IPS DF 19.7 (cell line): ENCODE data around the gene DPY19L1.
"Not testable (repeated sequence)": the region's sequence is repeated elsewhere in the genome, so short reads cannot be mapped to it uniquely, and the experiment has no call there.

ENCODE experiments used
- DNase-seq: peaks from one replicate; pipeline ENCODE4 v3.0.0-alpha.2; 2013; ENCODE audit warnings: low read depth, low spot score

Gene DPY19L1

GRCh38 chr7:35032166-35032565 is 5.1 kb downstream of the DPY19L1 start:
- DNase-seq = no peak

- no peak for DNase-seq
These were observed 6.4 kb downstream of the DPY19L1 start for GRCh38 chr7:35030848-35031247.

- DNase-seq = no peak
These were observed 8.0 kb downstream of the DPY19L1 start for GRCh38 chr7:35029311-35029710.

DNA sequence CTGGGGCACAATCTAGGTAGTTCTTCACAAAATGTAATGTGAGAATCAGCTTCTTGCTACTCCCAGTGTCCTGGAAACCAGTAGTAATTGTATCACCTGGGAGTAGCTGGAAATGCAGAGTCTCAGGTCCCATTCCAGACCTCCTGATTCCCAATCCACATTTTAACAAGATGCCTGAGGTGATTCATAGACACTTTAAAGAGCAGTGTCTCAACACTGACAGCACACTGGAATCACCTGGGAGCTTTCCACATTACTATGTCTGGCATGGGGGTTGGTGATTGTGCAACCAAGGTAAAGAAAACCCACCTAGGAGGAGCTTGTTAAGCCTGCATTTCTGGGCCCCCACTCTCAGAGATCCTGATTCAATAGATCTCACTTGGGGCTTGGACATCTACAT is 11.1 kb downstream of the DPY19L1 start:
- no peak for DNase-seq

- no peak for DNase-seq
These were observed 11.9 kb downstream of the DPY19L1 start for GRCh38 chr7:35025369-35025870.

DNA sequence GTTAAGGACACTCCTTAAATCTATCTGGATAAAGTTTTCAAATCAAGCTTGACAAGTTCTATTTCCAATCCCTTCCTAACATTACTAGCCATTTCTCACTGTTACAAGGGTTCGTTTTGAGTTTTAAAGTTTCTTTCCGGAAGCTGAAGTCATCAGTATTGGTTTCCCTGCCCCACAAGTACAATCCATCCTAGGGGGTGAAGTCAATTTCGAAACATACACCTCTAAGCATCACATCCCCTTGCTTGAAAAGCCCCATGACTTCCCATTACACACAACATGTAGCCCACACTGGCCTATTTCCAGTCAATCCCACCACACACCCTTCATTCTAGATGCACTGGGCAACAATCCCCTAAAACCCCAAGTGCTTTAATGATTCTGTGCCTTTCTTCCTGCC is 13.0 kb downstream of the DPY19L1 start:
- DNase-seq = no peak

GRCh38 chr7:35022725-35023124 is 14.6 kb downstream of the DPY19L1 start:
- no peak for DNase-seq

GRCh38 chr7:35021445-35021844 is 15.8 kb downstream of the DPY19L1 start:
- no peak for DNase-seq

GRCh38 chr7:35019801-35020200 is 17.5 kb downstream of the DPY19L1 start:
- DNase-seq = no peak

DNA sequence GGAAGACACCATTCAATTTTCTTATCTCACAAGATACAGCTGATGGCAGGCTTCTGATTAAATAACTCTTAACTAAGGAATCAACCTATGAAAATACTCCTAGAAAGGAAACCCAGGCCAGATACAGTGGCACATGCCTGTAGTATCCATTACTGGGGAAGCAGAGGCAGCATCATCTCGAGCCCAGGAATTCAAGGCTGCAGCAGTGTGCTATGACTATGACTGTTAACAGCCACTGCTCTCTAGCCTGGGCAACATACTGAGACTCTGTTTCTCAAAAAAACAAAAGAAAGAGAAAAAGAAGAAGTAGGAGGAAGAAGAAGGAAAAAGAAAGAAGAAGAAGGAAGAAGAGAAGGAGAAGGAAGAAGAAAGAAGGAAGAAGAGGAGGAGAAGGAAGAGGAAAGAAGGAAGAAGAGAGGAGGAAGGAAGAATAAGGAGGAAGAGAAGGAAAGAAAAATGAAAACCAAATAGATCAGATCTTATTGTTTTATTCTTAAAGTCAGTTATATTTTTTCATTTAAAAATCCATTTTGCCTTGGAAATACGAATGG is 18.0 kb downstream of the DPY19L1 start:
- DNase-seq = no peak

DNA sequence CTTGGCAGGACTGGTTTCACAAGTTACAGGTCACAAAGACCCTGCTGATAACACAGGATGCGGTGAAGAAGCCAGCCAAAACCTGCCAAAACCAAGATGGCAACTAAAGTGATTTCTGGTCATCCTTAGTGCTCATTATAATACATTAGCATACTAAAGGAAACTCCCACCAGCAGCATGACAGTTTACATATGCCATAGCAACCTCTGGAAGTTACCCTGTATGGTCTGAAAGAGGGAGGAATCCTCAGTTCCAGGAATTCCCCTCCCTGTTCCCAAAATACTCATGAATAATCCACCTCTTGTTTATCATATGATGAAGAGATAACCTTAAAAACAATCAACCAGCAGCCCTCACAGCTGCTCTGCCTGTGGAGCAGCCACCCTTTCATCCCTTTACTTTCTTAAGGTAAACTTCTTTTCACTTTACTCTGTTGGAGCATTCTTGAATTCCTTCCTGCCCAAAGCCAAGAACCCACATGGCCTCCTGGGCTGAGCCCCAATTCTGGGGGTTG is 21.9 kb downstream of the DPY19L1 start:
- no peak for DNase-seq

DNA sequence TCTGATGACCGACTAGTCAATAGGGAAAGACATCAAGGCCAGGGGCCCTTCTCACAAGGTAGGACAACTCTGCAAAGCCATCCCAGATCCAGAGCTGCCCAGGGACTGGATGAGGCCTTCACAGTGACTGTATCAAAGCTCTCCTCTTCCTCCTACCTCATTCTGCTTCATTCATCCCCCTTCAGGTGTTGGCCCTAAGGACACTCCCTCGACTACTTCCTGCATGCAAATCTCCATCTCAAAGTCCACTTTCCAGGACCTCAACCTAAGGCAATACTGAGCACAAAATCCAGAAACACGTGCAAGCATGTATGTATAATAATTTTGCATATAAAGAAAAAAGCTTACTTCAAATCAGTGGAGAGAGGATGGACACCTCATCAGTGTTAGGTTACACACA is 25.1 kb downstream of the DPY19L1 start:
- no peak for DNase-seq

DNA sequence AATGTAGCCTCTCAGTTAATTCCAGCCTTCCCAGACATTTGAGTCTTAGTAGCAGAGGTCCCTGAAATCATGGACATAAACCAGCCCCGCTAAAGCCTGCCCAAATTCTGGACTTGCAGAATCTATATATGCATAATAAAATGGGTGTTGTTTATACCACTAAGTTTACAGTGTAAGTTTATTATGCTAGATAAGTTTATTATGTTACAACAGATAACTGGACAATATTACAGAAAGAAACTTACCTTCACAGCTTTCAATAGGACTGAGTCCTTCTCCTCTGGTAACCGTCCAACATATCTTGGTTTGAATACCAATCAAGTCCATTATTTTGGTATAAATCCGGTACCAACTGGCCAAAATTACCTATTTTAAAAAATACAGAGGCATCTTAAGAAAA is 26.2 kb downstream of the DPY19L1 start:
- no peak for DNase-seq

DNA sequence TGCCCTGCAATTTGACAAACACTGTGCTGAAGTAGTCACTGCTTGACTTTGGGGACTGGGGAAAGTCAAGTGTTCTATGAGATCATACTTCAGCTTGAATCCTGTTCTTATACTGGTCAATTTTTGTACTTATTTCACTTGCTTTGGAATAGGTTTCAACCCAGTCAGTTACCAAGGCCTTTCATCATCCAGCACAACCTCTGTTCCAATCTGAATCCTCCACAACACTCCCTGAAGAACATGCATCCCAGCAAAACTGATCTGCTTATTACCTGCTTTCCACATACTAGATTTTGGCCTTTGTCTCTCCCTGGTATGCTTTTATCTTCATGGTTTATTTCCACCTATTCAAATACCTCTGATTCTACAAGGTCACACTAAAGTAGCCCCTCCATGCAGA is 29.5 kb downstream of the DPY19L1 start:
- DNase-seq = no peak

- no peak for DNase-seq
These were observed 32.7 kb downstream of the DPY19L1 start for GRCh38 chr7:35004531-35005095.

- DNase-seq = no peak
These were observed 33.5 kb downstream of the DPY19L1 start for GRCh38 chr7:35003679-35004303.

GRCh38 chr7:35003177-35003650 is 34.1 kb downstream of the DPY19L1 start:
- not testable (repeated sequence) for DNase-seq

DNA sequence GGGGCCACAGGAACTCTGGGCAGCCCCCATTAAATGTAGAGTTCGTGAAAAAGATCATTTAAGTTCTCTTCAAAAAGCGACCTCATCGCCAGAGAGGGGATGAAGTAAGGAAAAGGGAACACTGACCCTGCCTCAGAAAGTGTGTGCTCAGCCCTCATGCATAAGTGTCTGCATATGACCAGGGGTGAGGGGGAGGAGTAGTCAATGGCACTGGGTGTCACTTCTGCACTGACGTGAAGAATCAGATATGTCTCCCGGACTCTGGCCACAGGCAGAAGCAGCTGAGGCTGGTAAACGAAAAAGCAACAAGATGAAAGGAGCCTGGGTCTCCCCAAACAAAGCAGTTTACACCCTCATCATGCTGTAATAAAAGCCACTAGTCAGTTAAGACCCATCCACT is 39.0 kb downstream of the DPY19L1 start:
- not testable (repeated sequence) for DNase-seq

DNA sequence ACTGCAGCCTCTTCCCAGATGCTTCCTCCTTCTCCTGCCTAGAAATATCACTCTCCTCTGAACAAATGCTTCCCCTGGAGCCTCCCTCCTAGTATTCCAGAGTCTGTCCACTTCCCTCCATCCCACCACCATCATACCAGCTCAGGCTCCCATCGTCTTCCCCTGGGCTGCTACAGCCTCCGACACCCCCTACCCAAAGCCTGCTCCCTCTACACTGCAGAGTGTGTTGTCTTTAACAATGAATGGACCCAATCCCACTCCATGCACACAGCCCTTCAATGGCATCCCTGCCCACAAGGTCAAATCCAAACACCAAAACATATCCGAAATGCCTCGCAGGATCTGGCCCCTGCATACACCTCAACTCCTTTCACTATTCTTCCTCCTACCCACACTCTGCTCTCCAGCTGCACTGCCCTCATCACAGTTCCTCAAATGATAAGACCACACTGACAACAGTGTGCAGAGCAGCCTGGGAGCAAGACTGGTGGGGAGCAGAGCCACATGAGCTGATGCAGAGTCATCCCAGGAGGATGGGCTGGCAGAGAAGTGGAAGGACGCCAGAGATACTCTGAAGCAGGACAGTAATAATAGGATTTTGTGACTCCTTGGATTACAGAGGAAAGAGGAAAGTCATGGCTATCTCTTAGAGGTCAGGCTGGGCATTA is 40.7 kb downstream of the DPY19L1 start:
- DNase-seq = not testable (repeated sequence)

- no peak for DNase-seq
These were observed 41.5 kb downstream of the DPY19L1 start for GRCh38 chr7:34995757-34996156.

GRCh38 chr7:34991938-34992840 is 45.1 kb downstream of the DPY19L1 start:
- DNase-seq = no peak
